Stimulated activated CD4-positive, alpha-beta T cell treated with anti-CD3 and anti-CD28 coated beads, Interleukin-12 subunit alpha, Interleukin-12 subunit beta, amount 100 ng/mL, for 24 hours (primary cell): ENCODE data around the gene MEF2B.
"Not testable (repeated sequence)": the region's sequence is repeated elsewhere in the genome, so short reads cannot be mapped to it uniquely, and the experiment has no call there.

Experiments used
- DNase-seq, 2 experiments: peaks; one replicate each; pipeline ENCODE4 v3.0.0-alpha.2; 2020; ENCODE audit warnings: low read depth in 2 of 2

MEF2B gene

DNA sequence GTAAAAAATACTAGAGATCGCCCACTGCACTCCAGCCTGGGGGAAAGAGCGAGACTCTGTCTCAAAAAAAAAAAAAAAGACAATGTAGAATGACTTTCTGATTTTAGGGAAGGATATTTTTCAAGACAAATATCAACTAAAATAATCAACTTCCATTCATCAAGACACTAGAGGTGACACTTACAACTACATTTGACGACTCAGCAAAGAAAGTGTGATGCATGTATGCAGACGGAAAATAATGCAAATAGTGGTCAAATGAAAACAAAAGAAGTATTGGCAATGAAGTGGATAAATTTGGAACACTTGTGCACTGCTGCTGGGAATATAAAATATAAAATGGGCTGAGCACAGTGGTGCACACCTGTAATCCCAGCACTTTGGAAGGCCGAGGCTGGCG, 44.0 kb downstream of the MEF2B start:
- no peak for DNase-seq

DNA sequence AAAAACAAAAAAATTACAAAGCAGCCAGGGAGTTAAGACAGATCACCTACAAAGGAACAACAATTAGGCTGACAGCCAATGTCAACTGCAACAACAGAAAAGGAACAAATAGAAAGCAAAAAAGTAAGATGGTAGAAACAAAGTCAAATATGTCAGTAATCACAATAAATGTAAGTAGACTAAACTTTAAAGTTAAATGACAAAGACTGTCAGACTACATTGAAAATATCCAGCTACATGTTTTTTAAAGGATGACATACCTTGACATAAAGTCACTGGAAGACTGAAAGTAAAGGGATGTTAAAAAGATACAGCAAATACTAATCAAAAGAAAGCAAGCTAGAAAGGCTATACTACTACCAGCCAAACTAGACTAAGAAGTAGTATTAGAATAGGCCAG, 46.7 kb downstream of the MEF2B start:
- DNase-seq = no peak

DNA sequence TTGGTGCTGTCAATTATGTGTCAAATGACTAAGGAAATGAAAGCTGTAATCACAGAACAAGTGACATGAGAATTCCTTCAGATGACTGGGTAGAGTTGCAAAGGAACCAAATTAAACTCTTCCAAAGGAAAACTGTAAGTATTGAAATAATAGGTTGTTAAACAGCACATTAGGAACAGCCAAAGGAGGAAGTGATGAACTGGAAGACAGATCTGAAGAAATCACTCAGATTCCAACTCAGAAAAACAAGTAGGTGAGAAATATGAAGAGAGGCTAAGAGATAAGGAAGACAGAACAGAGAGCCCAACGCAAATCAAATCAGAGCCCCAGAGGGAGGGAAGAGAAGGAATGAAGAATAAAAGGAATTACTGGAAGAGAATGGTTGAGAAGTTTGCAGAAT, 47.2 kb downstream of the MEF2B start:
- no peak for DNase-seq

DNA sequence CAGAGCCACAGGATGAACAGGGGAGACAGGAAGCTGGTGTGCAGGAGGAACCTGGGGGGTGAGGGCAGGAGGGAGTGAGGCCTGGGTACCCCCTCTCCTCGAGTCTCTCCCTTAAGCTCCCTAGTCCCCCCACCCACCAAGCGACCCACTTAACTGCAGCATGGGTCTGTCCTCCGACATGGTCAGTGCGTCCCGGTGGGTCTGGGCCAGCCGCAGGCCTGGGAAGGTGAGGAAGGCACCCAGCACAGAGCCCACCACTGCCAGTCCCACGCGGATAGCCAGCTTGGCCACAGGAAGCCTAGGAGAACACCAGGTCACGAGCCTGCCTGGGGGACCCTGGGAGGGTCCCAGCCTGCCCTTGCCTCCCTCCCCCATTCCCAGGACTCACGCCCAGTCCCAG, 48.7 kb downstream of the MEF2B start:
- DNase-seq = no peak

DNA sequence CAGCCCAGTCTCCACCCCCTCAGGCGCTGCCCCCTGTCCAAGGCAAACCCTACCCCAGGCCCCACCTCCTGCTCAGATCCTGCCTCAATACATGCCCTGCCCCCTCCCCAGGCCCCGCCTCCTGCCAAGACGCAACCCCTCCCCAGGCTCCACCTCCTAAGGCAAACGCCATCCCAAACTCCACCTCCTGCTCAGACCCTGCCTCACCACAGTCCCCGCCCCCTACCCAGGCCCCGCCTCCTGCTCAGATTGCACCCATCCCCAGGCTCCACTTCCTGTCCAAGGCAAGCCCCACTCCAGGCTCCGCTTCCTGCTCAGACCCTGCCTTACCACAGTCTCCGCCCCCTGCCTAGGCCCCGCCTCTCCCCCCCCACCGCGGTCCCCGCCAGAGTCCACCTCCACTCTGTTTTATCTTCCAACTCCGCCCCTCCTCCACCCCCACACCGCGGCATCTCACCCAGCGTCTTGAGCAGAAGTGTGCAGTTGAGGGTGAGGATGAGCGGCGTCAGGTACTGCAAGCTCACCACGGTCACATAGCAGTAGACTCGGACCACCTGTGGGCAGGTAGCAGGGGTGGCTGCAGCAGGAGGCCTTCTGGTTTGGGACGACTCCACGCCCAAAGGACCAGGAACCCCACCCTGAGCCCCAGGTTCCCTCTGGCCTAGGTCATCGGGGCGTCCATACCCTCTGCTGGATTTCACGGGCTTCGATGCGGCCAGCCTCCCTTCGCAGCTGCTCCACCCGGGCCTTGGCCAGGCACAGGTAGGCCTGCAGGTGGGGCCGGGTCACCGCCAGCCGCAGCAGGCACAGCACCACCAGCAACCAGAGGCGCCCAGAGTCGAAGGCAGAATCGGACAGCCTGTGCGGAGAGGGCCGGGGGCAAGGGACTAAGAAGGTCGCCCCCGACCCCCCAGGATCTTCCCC, 49.5 kb downstream of the MEF2B start:
- peak in 1 of 2 experiments; percentile 42 for DNase-seq

DNA sequence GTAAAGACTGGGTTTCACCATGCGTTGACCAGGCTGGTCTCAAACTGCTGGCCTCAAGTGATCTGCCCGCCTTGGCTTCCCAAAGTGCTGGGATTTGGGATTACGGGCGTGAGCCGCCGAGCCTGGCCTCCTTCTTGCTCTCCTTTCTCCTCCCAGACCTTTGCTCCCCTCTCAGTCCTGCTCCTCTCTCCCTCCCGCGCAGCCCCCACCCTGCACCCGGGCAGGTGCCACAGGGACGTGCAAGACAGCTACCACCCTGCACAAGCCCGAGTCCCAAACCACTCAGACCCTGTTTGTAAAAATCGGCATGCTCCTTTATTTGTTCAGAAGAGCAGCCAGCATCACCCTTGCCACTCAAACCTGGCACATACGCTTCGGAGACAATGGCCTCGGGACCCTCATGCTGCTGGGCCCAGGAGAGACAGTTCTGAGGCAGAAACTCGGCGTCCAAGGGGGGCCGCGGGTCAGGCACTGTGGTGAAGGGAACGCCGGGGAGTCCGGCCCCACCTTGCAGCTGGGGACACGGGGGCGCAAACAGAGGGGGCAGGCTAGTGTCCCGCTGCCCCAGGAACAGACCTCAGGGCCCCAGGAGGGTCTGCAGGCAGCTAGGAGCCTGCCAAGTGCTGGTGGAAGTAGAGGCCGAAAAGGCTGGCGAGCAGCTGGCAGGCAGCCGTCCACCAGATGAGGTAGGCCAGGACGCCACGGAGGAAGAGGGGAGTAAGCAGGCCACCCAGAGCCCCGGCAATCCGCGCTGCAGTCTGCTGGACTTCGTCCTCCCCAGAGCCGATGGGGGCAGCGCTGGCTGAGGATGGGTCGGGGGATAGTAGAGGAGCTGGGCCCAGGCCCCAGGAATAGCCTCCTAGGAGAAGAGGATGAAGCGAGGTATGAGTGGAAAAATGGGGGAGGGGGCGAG, 50.5 kb downstream of the MEF2B start:
- no peak for DNase-seq

DNA sequence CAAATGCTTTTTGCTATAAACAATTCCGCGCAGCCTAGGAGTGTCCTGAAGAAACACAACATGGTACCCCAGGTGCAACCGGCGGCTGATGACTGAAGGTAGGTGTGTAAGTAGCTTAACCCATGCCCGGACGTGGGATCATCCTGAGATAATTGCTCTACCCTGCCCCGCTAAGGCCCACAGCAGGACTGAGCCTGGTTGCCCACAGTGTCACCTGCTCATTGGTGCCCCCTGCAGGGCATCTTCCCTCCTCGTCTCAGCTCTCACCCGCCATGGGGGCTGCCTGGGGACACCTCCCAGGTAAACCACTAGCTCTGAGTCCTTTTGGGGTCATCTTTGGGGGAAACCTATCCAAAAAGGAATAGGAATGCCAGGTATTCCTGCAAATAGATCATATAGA, 54.1 kb downstream of the MEF2B start:
- peak; percentile 12 to 39 for DNase-seq

DNA sequence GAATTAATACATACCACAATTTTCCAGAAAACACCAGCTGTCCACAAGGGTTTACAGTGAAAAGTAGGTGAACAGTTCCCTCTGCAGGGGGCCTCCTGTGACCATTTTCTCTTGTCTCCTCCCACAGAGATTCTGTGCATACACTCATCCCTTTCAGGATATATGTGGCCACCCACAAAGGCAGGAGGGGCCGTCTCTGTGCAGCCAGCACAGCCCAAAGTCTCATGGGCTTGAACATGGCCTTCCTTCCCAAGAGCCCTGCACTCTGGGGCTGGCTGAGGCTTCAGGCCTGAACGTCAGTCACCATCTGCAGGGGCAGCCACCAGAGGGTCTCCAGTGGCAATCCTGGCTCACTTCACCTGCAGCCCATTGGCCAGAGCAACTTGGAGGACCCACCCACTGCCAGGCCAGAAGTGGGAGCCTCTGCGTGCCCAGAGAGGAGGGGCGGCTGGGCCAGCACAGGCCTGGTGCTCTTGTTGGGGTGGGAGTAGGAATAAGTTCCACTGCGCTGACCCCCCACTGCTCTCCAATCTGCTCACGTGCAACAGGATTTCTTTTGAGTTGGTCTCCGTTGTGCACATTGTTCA, 56.9 kb downstream of the MEF2B start:
- DNase-seq = no peak

DNA sequence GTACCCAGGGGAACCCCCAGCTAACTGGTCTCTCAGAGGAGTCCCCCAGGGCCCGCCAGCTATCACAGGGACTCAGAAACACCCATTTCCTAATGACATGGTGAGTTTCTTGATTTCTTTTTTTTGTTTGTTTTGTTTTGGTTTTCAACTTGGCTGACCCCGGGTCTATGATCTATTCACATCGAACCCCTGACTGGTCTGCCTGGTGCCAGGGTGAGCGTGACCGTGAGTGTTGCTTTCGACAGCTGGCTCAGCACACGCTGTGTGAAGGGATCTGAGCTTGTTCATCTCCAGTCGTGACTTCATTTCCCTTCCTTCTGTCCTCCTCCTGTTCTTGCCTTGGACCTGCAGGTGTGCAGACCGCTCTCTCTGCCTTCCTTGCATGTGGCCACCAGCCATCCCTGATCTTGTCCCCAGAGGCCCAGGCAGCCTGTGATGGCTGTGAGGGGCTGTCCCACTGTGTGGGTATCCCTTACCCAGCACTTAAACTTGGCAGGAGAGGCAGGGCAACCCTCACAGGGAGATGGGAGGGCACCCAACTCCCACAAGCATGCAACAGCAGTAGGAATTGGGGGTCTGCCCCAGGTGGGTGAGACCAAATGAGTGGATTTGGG, 58.0 kb downstream of the MEF2B start:
- no peak for DNase-seq

DNA sequence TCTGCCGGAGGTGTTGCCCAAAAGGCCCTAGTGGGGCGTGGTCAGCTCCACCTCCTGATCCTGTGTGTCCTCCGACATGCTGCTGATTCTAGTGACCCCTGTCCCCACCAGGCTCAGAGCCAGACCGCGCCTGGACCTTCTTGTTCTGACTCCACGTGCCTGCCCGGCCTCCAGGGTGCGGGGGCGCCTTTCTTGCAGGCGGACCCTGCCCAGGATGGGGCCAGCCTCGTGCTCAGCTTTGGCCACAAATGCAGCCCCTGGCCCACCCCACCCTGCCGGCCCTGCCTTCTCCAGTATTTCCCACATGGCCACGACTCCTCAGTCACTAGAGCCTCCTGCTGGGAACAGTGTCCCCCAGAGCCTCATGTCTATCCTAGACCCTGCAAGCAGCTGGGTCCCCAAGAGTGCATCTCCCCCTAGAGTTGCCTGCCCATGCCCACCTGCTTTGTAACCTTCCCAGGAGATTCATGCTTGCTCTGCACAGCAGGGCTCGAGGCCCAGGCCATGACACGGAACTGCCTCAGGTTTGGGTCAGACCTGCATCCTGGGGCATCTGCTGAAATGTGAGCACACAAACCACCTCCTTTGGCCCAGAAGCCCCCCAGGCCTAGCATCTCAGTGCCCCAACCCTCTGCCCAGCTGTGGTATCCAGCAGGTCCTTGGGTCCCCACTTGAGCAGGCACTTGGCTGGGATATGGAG, 58.8 kb downstream of the MEF2B start:
- DNase-seq = no peak

DNA sequence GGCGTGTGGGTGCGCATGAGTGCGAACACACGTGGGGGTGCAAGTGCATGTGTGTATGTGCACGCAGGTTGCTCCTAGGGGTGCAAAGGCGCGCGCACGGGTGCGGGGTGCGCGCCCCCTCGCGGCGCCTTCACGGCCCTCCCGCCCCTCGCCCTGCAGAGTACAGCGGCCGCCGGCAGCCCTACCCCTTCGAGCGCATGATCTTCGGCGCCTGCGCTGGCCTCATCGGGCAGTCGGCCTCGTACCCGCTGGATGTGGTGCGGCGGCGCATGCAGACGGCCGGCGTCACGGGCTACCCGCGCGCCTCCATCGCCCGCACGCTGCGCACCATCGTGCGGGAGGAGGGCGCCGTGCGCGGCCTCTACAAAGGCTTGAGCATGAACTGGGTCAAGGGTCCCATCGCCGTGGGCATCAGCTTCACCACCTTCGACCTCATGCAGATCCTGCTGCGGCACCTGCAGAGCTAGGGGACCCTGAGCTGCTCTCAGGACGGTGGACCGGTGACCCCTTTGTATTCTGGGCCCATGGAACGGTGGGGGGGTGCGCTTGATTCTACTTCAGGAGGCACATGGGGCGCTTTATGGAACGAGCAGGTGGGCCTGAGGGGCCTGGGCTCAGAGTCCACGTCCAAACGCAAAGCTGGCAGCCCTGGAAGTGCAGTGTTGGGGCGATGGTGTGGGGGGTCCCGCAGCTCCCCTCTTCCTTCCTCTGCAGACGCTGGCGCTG, 59.5 kb downstream of the MEF2B start:
- DNase-seq = no peak

DNA sequence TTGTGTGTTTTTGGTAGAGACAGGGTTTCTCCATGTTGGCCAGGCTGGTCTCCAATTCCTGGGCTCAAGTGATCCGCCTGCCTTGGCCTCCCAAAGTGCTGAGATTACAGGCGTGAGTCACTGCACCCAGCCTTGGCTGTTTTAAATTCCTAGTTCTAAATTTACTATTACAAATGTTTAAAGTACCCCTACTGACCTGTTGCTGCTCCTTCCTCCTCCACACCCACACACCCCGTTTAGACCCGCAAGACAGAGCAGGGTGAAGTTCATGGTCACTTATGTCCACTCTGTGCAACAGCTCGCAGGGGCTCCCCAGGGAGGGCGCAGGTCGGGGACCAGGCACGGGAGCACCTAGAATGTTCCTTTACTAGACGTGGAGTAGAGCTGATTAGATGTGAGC, 60.5 kb downstream of the MEF2B start:
- no peak for DNase-seq

DNA sequence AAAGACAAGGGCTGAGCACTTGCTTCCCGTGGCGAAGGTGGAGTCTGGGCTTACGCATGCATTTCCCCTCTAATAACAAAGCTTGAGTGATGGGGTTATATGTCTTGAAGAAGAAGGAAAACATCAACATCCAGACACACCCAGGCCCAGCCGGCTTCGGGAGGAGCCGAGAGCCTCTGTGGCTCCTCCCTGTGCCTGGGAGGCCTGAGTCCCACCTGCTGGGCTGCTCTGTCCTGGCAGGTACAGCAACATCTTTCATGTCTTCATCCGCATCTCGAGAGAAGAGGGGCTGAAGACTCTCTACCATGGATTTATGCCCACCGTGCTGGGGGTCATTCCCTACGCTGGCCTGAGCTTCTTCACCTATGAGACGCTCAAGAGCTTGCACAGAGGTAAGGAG, 62.4 kb downstream of the MEF2B start:
- no peak for DNase-seq

DNA sequence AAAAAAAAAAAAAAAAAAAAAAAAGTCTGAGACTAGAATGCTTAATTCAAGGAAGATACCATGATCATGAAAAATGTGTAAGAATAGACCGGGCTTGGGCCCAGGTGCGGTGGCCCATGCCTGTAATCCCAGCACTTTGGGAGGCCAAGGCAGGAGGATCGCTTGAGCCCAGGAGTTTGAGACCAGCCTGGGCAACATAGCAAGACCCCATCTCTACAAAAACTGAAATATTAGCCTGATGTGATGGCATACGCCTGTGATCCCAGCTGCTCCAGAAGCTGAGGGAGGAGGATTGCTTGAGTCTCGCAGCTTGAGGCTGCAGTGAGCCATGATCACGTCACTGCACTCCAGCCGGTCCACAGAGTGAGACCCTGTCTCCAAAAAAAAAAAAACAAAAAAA, 63.1 kb downstream of the MEF2B start:
- not testable (repeated sequence) for DNase-seq

DNA sequence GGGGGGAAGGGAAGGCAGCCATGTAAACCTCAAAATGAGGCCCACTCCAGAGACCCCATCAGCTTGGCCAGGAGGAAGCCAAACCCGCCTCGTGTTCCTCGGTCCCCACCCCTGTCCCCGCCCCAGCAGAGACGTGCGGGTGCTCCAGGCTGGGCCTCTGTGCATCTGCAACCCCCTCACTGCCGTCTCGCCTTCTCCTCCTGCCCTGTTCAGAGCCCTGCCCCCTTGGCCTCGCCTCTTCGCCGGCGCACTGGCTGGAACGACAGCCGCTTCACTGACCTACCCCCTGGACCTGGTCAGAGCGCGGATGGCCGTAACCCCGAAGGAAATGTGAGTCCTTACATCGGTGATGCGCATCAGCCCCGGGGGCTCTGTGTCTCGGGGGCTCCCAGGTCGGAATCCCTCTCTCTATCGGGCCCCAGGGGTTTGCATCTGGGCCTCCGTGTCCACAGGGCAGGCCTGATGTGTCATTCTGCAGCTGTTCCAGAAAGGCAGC, 64.0 kb downstream of the MEF2B start:
- DNase-seq = no peak

DNA sequence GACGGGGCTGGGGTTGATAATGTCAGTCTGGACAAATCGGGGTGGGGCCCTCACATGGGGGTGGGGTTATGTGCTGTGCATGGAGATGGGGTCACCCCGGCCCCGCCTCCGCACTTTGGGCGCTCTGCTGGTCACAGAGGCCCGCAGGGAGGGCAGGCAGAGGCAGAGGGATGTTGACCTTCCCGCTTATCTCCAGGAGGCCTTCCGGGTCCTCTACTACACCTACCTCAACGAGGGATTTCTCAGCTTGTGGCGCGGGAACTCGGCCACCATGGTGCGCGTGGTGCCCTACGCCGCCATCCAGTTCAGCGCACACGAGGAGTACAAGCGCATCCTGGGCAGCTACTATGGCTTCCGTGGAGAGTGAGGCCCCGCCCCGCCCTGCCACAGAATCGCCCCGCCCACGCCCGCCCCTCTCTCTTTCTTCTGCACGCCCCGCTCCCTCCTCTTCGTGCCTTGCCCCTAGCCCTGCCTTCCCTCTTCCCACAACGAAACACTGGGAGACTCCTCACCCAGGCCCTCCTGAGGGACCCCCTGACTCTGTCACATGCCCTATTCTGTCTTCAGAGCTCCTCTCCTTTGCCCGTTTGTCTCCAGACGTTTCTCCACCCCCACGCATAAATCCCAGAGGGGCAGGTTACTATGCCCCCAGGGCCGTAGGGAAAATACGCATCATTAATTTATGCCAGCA, 64.6 kb downstream of the MEF2B start:
- no peak for DNase-seq

DNA sequence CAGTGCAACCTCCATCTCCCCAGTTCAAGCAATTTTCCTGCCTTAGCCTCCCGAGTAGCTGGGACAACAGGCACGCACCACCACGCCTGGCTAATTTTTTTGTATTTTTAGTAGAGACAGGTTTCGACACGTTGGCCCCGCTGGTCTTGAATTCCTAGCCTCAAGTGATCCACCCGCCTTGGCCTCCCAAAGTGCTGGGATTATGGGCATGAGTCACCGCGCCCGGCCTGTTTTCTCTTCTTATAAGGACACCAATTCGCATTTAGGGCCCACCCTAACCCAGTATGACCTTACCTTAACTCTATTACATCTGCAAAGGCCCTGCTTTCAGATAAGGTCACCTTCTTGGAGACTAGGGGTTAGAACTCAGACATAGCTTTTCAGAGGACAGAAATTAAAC, 66.9 kb downstream of the MEF2B start:
- DNase-seq = no peak

DNA sequence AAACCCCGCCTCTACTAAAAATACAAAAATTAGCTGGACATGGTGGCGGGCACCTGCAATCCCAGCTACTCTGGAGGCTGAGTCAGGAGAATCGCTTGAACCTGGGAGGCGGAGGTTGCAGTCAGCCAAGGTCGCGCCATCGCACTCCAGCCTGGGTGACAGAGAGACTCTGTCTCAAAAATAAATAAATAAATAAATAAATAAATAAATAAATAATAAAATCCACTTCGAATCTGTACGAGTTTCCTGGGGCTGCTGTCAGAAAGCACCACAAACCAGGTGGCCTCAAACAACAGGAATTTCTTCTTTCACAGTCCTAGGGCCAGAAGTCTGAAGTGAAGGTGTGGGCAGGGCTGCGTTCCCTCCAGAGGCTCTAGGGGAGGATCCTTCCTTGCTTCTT, 67.5 kb downstream of the MEF2B start:
- DNase-seq = not testable (repeated sequence)

DNA sequence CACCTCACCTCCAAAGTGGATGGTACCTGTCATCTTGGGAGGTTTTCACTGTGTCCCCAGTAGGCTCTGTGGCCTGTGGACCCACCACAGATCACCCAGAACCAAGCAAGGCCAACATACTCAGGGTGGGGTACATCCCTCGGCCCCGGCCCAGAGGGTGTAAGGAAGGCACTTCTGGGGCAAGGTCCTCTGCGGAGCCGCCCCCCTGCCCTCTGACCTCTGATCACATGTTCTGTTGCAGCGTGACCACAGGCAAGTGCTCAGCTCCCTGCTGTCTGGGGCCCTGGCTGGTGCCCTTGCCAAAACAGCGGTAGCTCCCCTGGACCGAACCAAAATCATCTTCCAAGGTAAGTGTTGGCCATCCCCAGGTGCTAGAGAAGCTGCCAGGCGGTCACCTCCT, 68.5 kb downstream of the MEF2B start:
- DNase-seq = no peak
